Measurements from ENCODE around the gene PRDX1. TPM values are rescaled to one million over a fixed set of nuclear protein-coding genes. Genes with fewer than 3 reads are reported as not detected.

PRDX1 gene
- total and polyA plus RNA-seq, 2 of the 8 experiments (the other 6 are each of a cell fraction or from before 2014, with no cell fraction given): 1,165 to 1,418 TPM

DNA sequence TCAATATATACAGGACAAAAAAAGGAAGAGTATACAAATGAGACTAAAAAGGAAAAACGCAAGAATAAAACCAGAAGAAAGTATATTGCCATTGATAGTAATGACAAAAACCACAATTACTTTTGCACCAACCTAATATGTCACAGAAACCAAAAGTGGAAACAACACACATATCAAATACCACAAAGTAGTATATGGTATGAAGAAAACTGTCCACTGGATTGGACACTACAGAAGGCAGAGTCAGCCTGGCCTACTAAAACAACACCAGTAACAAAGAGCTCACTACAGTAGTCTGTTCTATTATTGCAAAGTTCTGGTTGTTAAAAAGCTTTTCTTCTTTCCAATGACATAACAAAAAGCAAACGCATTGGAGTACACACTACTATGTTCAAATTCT lies 48.4 kb downstream of the PRDX1 start (continued):
- no peak for TF ChIP-seq SUZ12 (IDR thresholded peaks at IDR 0.05; ENCODE audit: low read length)

Data from H1 (cell line).